Lower leg skin (tissue), 3 donors: ENCODE results near the gene CLCNKB.

ENCODE experiments used
- CTCF ChIP-seq, 3 donors: fragments of 450-650 bp; IDR thresholded peaks; one replicate each; pipeline ENCODE4 v1.5.1; 2016; ENCODE audit warnings: antibody characterized with exemption in 3 of 3, mild to moderate bottlenecking in 3 of 3, moderate library complexity in 2 of 3
- POLR2A ChIP-seq, 2 donors: fragments of 450-650 bp; IDR thresholded peaks; one replicate each; pipeline ENCODE4 v1.6.1; 2016 to 2017; ENCODE audit warnings: antibody characterized with exemption in 2 of 2, mild to moderate bottlenecking in 1 of 2, moderate library complexity in 1 of 2

GRCh38 chr1:16029288-16029687, 14.3 kb upstream of the CLCNKB start:
- TF ChIP-seq CTCF (IDR thresholded peaks at IDR 0.05): no peak
- no peak for TF ChIP-seq POLR2A (IDR thresholded peaks at IDR 0.05)
